ENCODE measurements around the gene BAIAP2L2.
A peak's percentile ranks its signal among the peaks of the same experiment; 100 is the strongest.

Gene BAIAP2L2

GRCh38 chr22:38135133-38135706 lies 24.7 kb upstream of the BAIAP2L2 start:
- H3K4me3 ChIP-seq (ENCODE audit: low read length): no peak overlapping the region
- TF ChIP-seq, protein P1, sequence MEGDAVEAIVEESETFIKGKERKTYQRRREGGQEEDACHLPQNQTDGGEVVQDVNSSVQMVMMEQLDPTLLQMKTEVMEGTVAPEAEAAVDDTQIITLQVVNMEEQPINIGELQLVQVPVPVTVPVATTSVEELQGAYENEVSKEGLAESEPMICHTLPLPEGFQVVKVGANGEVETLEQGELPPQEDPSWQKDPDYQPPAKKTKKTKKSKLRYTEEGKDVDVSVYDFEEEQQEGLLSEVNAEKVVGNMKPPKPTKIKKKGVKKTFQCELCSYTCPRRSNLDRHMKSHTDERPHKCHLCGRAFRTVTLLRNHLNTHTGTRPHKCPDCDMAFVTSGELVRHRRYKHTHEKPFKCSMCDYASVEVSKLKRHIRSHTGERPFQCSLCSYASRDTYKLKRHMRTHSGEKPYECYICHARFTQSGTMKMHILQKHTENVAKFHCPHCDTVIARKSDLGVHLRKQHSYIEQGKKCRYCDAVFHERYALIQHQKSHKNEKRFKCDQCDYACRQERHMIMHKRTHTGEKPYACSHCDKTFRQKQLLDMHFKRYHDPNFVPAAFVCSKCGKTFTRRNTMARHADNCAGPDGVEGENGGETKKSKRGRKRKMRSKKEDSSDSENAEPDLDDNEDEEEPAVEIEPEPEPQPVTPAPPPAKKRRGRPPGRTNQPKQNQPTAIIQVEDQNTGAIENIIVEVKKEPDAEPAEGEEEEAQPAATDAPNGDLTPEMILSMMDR (IDR thresholded peaks at IDR 0.05; ENCODE audit: insufficient read depth, low read depth, low read length, missing control alignments): no peak
- peak; percentile 95 for DNase-seq (ENCODE audit: low read depth)

DNA sequence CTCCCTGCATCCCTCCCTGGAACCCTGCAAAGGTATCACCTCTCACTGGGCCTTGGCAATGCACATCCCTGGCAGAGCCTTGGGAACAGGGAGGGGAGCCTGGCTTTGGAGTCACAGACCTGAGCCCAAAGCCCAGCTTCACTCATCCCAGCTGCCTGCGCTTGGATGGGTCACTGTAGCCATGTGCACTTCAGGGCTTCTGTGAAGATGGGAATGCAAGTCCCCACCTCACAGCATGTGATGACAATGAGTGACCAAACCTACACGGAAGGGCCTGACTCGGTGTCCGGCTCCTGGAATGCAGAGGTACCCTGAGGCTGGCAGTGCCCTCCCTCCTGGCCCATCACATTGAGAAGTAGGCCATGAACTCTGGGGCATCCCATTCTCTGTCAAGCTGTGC lies 22.8 kb upstream of the BAIAP2L2 start:
- no peak overlapping the region for H3K4me3 ChIP-seq (ENCODE audit: low read length)
- no peak for DNase-seq (ENCODE audit: low read depth)
- TF ChIP-seq, protein P1 (IDR thresholded peaks at IDR 0.05; ENCODE audit: insufficient read depth, low read depth, low read length, missing control alignments): no peak

- no peak for DNase-seq (ENCODE audit: low read depth)
- H3K4me3 ChIP-seq (ENCODE audit: low read length): no peak overlapping the region
- TF ChIP-seq, protein P1 (IDR thresholded peaks at IDR 0.05; ENCODE audit: insufficient read depth, low read depth, low read length, missing control alignments): no peak
Measured at GRCh38 chr22:38132794-38133193, 22.3 kb upstream of the BAIAP2L2 start.

DNA sequence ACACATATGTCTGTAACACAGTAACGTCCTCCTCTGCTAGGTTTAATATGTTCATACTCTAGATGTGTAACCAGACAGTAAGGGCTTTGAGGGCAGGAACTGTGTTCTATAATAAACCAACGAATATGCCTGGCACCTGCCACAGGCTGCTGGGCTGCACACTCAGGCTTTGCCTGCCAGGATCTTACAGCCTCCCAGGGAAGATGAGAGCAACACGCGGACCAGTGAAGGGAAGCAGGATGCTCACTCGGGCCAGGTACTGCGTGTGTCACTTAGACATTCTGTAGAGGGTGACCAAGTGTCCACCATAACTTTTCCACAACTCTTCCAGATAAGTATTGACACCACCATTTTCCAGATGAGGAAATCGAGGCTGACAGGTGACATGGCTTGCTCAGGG lies 21.7 kb upstream of the BAIAP2L2 start:
- TF ChIP-seq, protein P1 (IDR thresholded peaks at IDR 0.05; ENCODE audit: insufficient read depth, low read depth, low read length, missing control alignments): no peak
- DNase-seq (ENCODE audit: low read depth): no peak
- H3K4me3 ChIP-seq (ENCODE audit: low read length): no peak overlapping the region

DNA sequence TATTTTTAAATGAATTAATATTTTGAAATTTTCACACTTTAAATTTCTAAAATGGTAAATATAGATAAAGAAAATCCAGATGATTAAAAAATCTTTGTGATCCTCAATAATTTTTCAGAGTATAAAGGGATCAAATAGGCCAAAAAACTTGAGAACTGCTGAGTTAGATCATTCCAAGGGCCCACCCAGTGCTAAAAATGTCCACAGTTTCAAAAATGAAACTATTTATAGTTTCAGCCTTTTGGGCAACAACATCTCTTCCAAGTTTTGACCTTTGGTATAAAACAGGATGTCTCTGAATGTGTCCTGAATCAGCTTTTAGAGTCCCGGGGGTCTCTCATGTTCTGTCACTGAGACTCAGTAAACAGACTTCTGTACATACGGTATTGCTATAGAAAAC lies 20.9 kb upstream of the BAIAP2L2 start:
- no peak overlapping the region for H3K4me3 ChIP-seq (ENCODE audit: low read length)
- no peak for DNase-seq (ENCODE audit: low read depth)
- TF ChIP-seq, protein P1 (IDR thresholded peaks at IDR 0.05; ENCODE audit: insufficient read depth, low read depth, low read length, missing control alignments): no peak

DNA sequence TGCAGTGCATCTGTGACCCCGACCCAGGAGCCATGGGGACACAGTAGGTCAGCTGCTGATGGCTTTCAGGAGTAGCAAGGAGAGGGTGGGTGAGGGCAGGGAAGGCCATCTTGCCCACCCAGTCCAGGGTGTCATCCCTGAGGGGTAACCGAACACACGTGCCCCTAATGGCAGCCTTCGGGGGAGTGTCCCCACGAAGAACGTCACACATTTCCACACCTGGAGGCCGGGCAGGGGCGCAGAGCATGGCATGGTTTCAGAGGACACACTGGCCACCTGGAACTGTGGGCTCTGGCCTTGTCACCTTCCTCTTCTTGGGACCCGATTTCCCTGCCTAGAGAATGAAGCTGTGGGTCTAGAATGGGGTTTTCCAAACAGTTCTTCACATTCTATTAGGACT lies 19.4 kb upstream of the BAIAP2L2 start:
- TF ChIP-seq, protein P1 (IDR thresholded peaks at IDR 0.05; ENCODE audit: insufficient read depth, low read depth, low read length, missing control alignments): no peak
- no peak overlapping the region for H3K4me3 ChIP-seq (ENCODE audit: low read length)
- DNase-seq (ENCODE audit: low read depth): no peak

DNA sequence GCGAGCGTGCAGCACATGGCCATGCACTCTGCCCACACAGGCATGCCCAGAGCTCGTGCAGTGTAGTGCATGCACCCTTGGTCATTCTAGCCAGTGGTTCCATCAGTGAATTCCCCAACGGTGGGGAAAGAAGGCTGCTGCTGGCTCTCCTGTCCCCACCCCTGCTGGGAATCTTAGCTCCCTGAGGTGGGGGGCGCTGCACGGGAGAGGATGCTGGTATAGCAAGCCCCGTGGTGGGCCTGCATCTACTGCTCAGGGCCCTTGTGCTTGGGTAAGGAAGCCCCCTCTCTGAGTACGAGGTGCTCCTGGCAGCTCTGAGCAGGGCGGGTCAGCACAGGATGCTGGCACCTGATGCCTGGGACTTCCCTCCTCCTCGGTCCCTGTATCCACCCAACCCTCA lies 18.5 kb upstream of the BAIAP2L2 start:
- DNase-seq (ENCODE audit: low read depth): no peak
- no peak overlapping the region for H3K4me3 ChIP-seq (ENCODE audit: low read length)
- TF ChIP-seq, protein P1 (IDR thresholded peaks at IDR 0.05; ENCODE audit: insufficient read depth, low read depth, low read length, missing control alignments): no peak
